Measurements from ENCODE around the gene ZRANB3. TPM values are rescaled to one million over a fixed set of nuclear protein-coding genes. Genes with fewer than 3 reads are reported as not detected.

The ZRANB3 gene
- total and polyA plus RNA-seq, 2 experiments from 2014 or later = 3.6 to 10.4 TPM

GRCh38 chr2:135099802-135100483 is 431.1 kb downstream of the ZRANB3 start:
- Histone ChIP-seq H3K27ac (no peak overlapping the region), H3K79me2 (peaks cover 5% of the 10 kb centered on the region), H3K4me2 (no peak overlapping the region), H3K9me3 (ENCODE audit: low read depth) (no peaks in the 10 kb centered on the region), H3K4me1 (ENCODE audit: insufficient read depth) (no peaks in the 10 kb centered on the region), H3K36me3 (replicated peaks; ENCODE audit: insufficient read depth, low read depth) (no peaks in the 10 kb centered on the region), H2AFZ (no peak overlapping the region), H3K27me3 (no peaks in the 10 kb centered on the region), H4K20me1 (ENCODE audit: insufficient read depth, poor library complexity, severe bottlenecking) (no peaks in the 10 kb centered on the region), H3K9me2 (replicated peaks; ENCODE audit: insufficient read depth) (no peaks in the 10 kb centered on the region), H3K4me3 (no peak overlapping the region)
- no peak for DNase-seq (ENCODE audit: low spot score)
- TF ChIP-seq EZH2 (IDR thresholded peaks at IDR 0.05; ENCODE audit: borderline replicate concordance) = no peak
- TF ChIP-seq EZH2phosphoT487 (IDR thresholded peaks at IDR 0.05; ENCODE audit: low read depth, severe bottlenecking, unreplicated experiment) = no peak
- TF ChIP-seq, protein P1, sequence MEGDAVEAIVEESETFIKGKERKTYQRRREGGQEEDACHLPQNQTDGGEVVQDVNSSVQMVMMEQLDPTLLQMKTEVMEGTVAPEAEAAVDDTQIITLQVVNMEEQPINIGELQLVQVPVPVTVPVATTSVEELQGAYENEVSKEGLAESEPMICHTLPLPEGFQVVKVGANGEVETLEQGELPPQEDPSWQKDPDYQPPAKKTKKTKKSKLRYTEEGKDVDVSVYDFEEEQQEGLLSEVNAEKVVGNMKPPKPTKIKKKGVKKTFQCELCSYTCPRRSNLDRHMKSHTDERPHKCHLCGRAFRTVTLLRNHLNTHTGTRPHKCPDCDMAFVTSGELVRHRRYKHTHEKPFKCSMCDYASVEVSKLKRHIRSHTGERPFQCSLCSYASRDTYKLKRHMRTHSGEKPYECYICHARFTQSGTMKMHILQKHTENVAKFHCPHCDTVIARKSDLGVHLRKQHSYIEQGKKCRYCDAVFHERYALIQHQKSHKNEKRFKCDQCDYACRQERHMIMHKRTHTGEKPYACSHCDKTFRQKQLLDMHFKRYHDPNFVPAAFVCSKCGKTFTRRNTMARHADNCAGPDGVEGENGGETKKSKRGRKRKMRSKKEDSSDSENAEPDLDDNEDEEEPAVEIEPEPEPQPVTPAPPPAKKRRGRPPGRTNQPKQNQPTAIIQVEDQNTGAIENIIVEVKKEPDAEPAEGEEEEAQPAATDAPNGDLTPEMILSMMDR (IDR thresholded peaks at IDR 0.05; ENCODE audit: poor library complexity) = no peak
- 69% methylated on average over 5 of the region's 5 CpGs for WGBS (ENCODE audit: low lambda C conversion rate, missing lambda C conversion rate)

GRCh38 chr2:135097532-135098231 is 433.3 kb downstream of the ZRANB3 start:
- WGBS (ENCODE audit: low lambda C conversion rate, missing lambda C conversion rate) = 95% methylated on average over 2 of the region's 2 CpGs
- H3K79me2 ChIP-seq = peaks cover 5% of the 10 kb centered on the region
- no peak overlapping the region for H2AFZ ChIP-seq
- H3K4me3 ChIP-seq = no peak overlapping the region
- no peaks in the 10 kb centered on the region for H3K36me3 ChIP-seq (replicated peaks; ENCODE audit: insufficient read depth, low read depth)
- no peak for DNase-seq (ENCODE audit: low spot score)
- no peaks in the 10 kb centered on the region for H3K27me3 ChIP-seq
- H3K27ac ChIP-seq = no peak overlapping the region
- no peaks in the 10 kb centered on the region for H4K20me1 ChIP-seq (ENCODE audit: insufficient read depth, poor library complexity, severe bottlenecking)
- no peaks in the 10 kb centered on the region for H3K9me2 ChIP-seq (replicated peaks; ENCODE audit: insufficient read depth)
- TF ChIP-seq, protein P1 (IDR thresholded peaks at IDR 0.05; ENCODE audit: poor library complexity) = no peak
- no peak for TF ChIP-seq EZH2phosphoT487 (IDR thresholded peaks at IDR 0.05; ENCODE audit: low read depth, severe bottlenecking, unreplicated experiment)
- no peak for TF ChIP-seq EZH2 (IDR thresholded peaks at IDR 0.05; ENCODE audit: borderline replicate concordance)
- H3K9me3 ChIP-seq (ENCODE audit: low read depth) = no peaks in the 10 kb centered on the region
- H3K4me1 ChIP-seq (ENCODE audit: insufficient read depth) = peaks cover 8% of the 10 kb centered on the region
- no peak overlapping the region for H3K4me2 ChIP-seq

GRCh38 chr2:135096665-135097446 is 434.2 kb downstream of the ZRANB3 start:
- H3K27me3 ChIP-seq = no peaks in the 10 kb centered on the region
- no peak overlapping the region for H3K4me3 ChIP-seq
- H4K20me1 ChIP-seq (ENCODE audit: insufficient read depth, poor library complexity, severe bottlenecking) = no peaks in the 10 kb centered on the region
- H3K27ac ChIP-seq = no peak overlapping the region
- TF ChIP-seq EZH2phosphoT487 (IDR thresholded peaks at IDR 0.05; ENCODE audit: low read depth, severe bottlenecking, unreplicated experiment) (no peak), EZH2 (IDR thresholded peaks at IDR 0.05; ENCODE audit: borderline replicate concordance) (no peak)
- TF ChIP-seq, protein P1 (IDR thresholded peaks at IDR 0.05; ENCODE audit: poor library complexity) = no peak
- DNase-seq (ENCODE audit: low spot score) = no peak
- H3K4me2 ChIP-seq = no peak overlapping the region
- H2AFZ ChIP-seq = no peak overlapping the region
- H3K36me3 ChIP-seq (replicated peaks; ENCODE audit: insufficient read depth, low read depth) = no peaks in the 10 kb centered on the region
- 85% methylated on average over 4 of the region's 4 CpGs for WGBS (ENCODE audit: low lambda C conversion rate, missing lambda C conversion rate)
- peaks cover 12% of the 10 kb centered on the region for H3K4me1 ChIP-seq (ENCODE audit: insufficient read depth)
- no peaks in the 10 kb centered on the region for H3K9me3 ChIP-seq (ENCODE audit: low read depth)
- H3K9me2 ChIP-seq (replicated peaks; ENCODE audit: insufficient read depth) = no peaks in the 10 kb centered on the region
- peaks cover 5% of the 10 kb centered on the region for H3K79me2 ChIP-seq

Measured in hepatocyte (in vitro differentiated cells).